Sciatic nerve (tissue), 2 donors: ENCODE data around the gene KCNK7. TPM values are rescaled to one million over a fixed set of nuclear protein-coding genes. Genes with fewer than 3 reads are reported as not detected.
A peak's percentile ranks its signal among the peaks of the same experiment; 100 is the strongest.

Experiments
- ATAC-seq: fragments of 200-7000 bp; cut with Tn5 transposase; one replicate; pipeline ENCODE4 v1.9.1; 2020; ENCODE audit warnings: mild to moderate bottlenecking, moderate library complexity
- DNase-seq: peaks from one replicate; pipeline ENCODE4 v3.0.0-alpha.2; 2020; ENCODE audit warnings: low spot score
- intact Hi-C: fragments of 100-400 bp; cut with DNase I; formaldehyde crosslinking; loops from one replicate; pipeline ENCODE4 v1.14.2; 2022
- total RNA-seq: library from RNA; stranded (reverse); fragmentation: NEBNext Ultra II Directional; extraction: Animal tissue kit (Norgen Biotek cat#: 25700); gene quantifications from one replicate; pipeline ENCODE4 v1.2.1, GENCODE V29; 2021
- donor health status: DM: no; HTN: no; CAD: no.
- donor health status: DM: no; HTN: no; CAD: no.

The KCNK7 gene
- total RNA-seq, 1 donor from 2014 or later = 1.5 TPM

DNA sequence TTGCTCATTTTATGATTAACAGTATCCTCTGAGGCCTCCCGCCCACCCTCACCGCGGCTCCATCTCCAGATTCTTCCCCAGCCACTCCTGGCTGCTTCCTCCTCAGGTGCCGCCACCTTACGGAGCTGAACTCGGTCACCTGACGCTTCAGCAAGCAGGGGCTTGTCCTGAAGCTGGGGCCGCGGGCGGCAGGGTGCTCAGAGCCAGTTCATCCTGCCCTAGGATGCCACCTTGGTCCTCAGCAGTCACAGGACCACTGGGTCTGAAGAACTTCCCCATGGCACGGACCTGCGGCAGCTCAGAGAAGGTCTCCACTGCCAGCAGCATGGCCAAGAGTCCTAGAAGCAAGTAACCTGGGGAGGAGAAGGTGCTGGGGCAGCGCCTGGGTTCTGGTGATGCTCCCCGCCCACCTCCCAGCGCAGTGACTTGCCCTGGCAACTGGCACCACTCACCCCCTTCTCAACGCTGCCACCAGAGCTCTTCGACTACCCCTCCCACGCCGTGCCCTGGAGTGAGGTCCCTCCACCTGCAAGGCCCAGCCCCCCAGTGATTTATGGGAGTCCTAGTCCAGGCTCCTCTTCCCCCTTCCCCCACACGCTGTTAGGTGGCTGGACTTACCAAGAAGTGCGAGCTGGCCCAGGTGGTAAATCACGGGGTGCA lies 2.6 kb downstream of the KCNK7 start:
- intact Hi-C loops = loop anchor here (10.0 kb wide), 2 partner anchors 48 to 218 kb away; no protein-coding TSS in a partner anchor
- DNase-seq = no peak
- no peak for ATAC-seq

- intact Hi-C loops = loop anchor here (10.0 kb wide), 2 partner anchors 47 to 217 kb away; no protein-coding TSS in a partner anchor
- DNase-seq (no peak), ATAC-seq (peak; percentile 51)
Observed at GRCh38 chr11:65591939-65592857, 3.4 kb downstream of the KCNK7 start.

- intact Hi-C loops = loop anchor here (10.0 kb wide), 2 partner anchors 45 to 215 kb away; no protein-coding TSS in a partner anchor
- ATAC-seq = peak; percentile 2
- DNase-seq = no peak
Observed at GRCh38 chr11:65590240-65590738, 5.3 kb downstream of the KCNK7 start.

DNA sequence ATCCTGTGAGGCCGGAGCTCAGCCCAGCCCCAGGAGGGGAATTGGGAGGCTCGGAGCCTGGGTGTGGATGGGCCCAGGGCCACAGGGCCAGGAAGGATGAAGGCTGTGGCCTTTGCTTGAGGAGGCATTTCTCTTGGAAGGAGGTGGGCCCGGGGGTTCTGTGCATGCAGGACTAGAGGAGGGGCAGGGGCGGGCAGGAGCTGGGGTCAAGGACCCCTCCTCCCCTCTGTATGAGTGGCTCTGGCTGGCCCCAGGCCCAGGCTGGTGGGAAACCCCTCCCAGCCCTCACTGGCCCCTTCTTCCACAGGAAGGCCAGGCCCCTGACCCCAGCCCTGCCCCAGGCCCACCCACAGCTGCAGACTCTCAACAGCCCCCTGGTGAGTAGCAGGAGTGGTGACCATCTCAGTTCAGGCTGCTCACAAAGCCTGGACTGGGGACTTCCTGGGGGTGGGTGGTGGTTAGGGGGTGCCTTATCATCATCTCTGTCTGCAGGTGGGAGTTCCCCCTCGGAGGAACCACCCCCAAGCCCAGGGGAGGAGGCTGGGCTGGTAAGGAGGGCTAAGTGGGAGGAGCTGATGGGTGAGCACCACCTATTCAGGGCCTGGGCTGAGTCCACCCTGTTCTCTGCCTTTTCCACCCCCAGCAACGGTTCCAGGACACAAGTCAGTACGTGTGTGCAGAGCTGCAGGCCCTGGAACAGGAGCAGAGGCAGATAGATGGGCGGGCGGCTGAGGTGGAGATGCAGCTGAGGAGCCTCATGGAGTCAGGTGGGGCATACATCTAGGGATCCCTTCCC lies 6.0 kb downstream of the KCNK7 start:
- intact Hi-C loops = loop anchor here (10.0 kb wide), 2 partner anchors 45 to 215 kb away; no protein-coding TSS in a partner anchor
- peak; percentile 23 for ATAC-seq
- DNase-seq = no peak

DNA sequence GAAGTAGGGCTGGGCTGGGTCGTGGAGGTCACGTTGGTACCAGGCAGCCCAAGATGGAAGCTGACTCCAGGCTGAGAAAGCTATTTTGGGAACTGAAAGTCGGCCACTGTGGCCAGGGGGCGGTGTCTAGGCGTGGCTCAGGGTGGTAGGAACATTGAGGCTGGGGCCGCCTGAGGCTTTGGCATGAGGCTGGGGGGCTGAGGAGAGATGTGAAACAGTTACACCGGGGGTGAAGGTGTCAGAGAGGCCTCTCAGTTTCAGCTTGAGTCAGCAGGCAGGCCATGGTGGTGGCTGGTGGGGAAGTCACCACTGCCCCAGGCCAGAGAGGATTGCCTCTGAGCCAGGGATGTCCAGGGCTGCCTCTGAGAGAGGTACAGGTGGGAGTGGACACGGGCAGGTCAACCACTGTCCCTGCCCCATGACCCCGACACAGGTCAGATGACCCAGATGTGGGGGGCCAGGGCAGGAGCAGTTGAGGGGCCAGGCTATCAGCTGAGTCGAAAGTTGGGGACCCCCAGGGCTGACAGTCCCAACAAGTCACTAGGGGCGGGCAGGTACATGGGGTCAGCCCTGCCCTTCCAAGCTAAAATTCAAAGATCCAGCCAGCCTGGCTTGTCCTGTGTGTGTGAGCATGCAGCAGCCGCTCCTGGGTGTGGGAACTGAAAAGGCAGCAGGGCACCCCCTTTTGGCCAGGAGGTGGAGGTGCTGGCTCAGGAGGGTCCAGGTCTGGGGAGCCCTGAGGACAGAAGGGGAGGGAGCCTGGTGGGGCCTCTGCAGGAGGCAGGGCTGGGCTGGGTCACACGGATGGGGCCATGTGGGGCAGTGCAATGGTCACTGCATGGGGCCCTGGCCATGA lies 7.2 kb downstream of the KCNK7 start:
- intact Hi-C loops = no loop called here
- DNase-seq (no peak), ATAC-seq (peak; percentile 30)

- intact Hi-C loops = no loop called here
Observed at GRCh38 chr11:65586676-65587075, 8.9 kb downstream of the KCNK7 start.

GRCh38 chr11:65586247-65586630 lies 9.4 kb downstream of the KCNK7 start:
- intact Hi-C loops = no loop called here
- ATAC-seq = no peak
- no peak for DNase-seq

More at GRCh38 chr11:65586676-65587075, 8.9 kb downstream of the KCNK7 start:
- ATAC-seq (peak; percentile 3), DNase-seq (no peak)

DNA sequence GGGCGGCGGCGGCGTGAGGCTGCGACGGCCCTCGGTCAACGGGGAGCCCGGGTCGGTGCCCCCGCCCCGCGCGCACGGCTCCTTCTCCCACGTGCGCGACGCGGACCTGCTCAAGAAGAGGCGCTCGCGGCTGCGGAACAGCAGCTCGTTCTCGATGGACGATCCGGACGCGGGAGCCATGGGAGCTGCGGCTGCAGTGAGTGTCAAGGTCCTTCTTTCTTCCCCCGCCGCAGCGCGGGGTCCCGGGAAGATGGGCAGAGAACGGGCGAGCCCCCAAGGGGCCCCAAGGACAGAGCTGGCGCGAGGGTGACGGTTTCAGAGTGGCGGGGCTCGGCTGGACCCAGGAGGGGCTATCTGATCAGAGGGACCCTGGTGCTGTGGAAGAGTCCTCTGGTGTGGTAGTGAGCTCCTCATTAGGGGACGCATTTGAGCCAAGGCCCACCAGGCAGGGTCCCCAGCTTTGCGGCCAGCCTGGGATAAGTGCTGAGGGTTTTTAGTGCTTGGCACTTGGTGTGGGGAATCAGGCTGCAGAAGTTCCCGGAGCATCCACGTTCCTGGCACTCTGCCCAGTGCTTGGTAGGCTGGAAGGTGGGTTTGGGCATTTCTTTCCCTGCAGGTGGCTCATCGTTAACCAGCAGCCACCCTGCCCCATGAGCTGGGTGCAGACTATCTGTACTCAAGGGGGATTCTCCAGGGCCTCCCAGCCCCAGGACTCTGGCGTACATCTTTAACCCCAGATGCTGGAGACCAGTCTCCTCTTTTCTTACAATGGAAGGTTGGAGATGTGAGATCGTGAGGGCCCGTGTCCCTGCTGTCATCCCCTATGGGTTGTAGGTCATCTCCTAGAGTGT lies 10.0 kb downstream of the KCNK7 start:
- ATAC-seq (no peak), DNase-seq (no peak)
- intact Hi-C loops = no loop called here

DNA sequence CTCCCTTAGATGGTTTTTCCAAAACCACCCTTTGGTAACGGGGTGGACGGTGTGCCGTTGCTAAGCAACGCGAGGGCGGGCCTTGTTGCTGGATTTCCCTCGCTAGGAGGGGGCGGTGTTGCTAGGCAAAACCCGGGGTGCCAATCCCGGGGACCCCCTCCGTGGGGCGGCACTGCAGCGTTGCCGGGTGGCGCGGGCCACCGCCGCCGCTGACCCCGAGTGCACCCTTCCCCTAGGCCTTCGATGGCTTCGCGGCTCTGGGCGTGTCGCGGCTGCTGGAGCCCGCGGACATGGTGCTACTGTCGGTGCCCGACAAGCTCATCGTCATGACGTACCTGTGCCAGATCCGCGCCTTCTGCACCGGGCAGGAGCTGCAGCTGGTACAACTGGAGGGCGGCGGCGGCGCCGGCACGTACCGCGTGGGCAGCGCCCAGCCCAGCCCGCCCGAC lies 10.9 kb downstream of the KCNK7 start:
- no peak for DNase-seq
- intact Hi-C loops = no loop called here
- no peak for ATAC-seq

- ATAC-seq (no peak), DNase-seq (no peak)
- intact Hi-C loops = no loop called here
Observed at GRCh38 chr11:65584106-65584505, 11.5 kb downstream of the KCNK7 start.

- DNase-seq (no peak), ATAC-seq (no peak)
- intact Hi-C loops = no loop called here
Observed at GRCh38 chr11:65583589-65583988, 12.0 kb downstream of the KCNK7 start.

DNA sequence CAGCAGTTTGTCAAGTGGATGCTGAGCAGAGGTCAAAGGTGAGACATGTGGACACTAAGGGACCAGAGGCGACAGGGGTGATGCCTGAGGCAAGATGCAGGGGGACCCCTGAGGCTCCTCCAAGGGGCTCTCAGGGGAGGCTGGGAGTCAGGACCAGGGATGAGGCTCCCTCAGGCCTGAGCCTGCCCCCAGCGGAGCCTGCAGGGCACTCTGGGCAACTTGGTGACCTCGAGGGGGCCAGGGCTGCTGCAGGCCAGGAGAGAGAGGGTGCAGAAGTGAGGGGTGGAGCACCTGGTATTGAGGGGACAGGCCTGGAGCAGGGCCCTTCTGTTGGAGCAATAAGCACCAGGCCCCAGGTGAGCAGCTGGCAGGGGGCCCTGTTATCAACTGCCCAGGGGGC lies 13.7 kb downstream of the KCNK7 start:
- ATAC-seq = no peak
- no peak for DNase-seq
- intact Hi-C loops = no loop called here

GRCh38 chr11:65580756-65581155 lies 14.8 kb downstream of the KCNK7 start:
- ATAC-seq (no peak), DNase-seq (no peak)
- intact Hi-C loops = no loop called here

GRCh38 chr11:65580031-65580692 lies 15.4 kb downstream of the KCNK7 start:
- no peak for DNase-seq
- intact Hi-C loops = no loop called here
- ATAC-seq = no peak

- DNase-seq (no peak), ATAC-seq (no peak)
- intact Hi-C loops = no loop called here
Observed at GRCh38 chr11:65579291-65579690, 16.3 kb downstream of the KCNK7 start.

DNA sequence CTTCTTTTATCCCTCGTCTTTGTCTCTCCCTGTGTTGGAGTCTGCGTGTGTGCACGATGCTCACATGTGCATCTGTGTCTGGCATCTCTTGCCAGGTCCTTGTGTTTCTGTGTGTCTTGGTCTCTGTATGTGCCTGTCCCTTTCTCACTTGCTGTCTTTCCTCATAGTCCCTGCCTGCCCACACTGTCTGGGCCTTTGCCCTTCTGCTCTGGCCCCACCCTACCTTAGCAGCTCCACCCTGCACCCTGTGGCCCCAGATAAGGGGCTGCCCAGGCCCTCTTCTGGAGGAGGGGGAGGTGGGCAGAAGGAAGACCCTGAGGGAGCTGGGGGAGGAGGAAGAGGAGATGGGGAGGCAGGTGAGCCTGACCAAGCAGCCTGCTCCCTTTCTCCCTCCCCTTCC lies 16.9 kb downstream of the KCNK7 start:
- ATAC-seq = no peak
- no peak for DNase-seq
- intact Hi-C loops = no loop called here

DNA sequence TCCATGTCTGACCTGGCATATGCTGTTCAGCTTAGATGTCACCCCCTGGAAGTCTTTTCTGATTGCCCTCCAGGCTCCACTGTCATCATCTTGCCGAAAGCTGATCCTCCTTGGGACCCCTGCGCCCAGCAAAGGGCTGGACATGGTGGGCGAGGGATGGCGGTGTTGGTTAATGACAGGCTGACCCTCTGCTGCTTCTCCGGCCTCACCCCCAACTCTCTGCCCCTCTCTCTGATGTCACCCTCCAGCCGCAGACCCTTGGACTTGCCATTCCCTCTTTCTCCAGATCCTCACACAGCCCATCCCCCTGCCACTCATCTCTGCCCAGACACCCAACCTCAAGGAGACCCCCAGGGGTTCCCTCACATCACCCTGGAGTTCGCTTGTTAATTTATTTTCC lies 17.5 kb downstream of the KCNK7 start:
- no peak for ATAC-seq
- DNase-seq = no peak
- intact Hi-C loops = no loop called here
